Heart right ventricle (tissue), 16 donors: ENCODE measurements around the gene ENTPD7. TPM values are rescaled to one million over a fixed set of nuclear protein-coding genes. Genes with fewer than 3 reads are reported as not detected.
A peak's percentile ranks its signal among the peaks of the same experiment; 100 is the strongest.

Source experiments
- ATAC-seq, 8 donors: fragments of 200-7000 bp; cut with Tn5 transposase; one replicate each; pipeline ENCODE4 v1.9.1; 2020; ENCODE audit warnings: mild to moderate bottlenecking in 8 of 8, moderate library complexity in 8 of 8, moderate number of reproducible peaks in 1 of 8
- DNase-seq, 2 donors: peaks; one replicate each; pipeline ENCODE4 v3.0.0-alpha.2; 2020
- H3K27ac ChIP-seq, 10 donors: fragments of 200-600 bp; sonication (generic) in 2 of 10; one replicate each; pipeline versions ENCODE4 v1.5.0 to v1.8.0; 2020 to 2022; ENCODE audit warnings: mild to moderate bottlenecking in 3 of 10
- H3K27me3 ChIP-seq, 7 donors: fragments of 200-600 bp; one replicate each; pipeline ENCODE4 v1.8.0; 2021 to 2022; ENCODE audit warnings: mild to moderate bottlenecking in 2 of 7
- H3K36me3 ChIP-seq, 9 donors: fragments of 200-600 bp; sonication (generic) in 1 of 9; one replicate each; pipeline versions ENCODE4 v1.5.0 to v1.8.0; 2020 to 2022; ENCODE audit warnings: mild to moderate bottlenecking in 2 of 9
- H3K4me1 ChIP-seq, 9 donors: fragments of 200-600 bp; sonication (generic) in 1 of 9; one replicate each; pipeline versions ENCODE4 v1.5.0 to v1.8.0; 2020 to 2022; ENCODE audit warnings: mild to moderate bottlenecking in 4 of 9
- H3K4me3 ChIP-seq, 10 donors: fragments of 200-600 bp; sonication (generic) in 2 of 10; one replicate each; pipeline versions ENCODE4 v1.5.0 to v1.8.0; 2020 to 2022; ENCODE audit warnings: mild to moderate bottlenecking in 7 of 10, moderate library complexity in 2 of 10
- H3K9me3 ChIP-seq, 11 donors: fragments of 200-600 bp in 10 of 11; sonication (generic) in 2 of 11; one replicate each; pipeline versions ENCODE4 v1.5.0 to v1.8.0; 2013 to 2022; ENCODE audit warnings: mild to moderate bottlenecking in 2 of 11, control low read depth in 1 of 11, moderate library complexity in 1 of 11
- WGBS, 2 donors: extraction: QIAGEN DNeasy Blood & Tissue Kit; methylation state at CpG; one replicate each; pipeline ENCODE4 v1.1.7; 2013; ENCODE audit warnings: inconsistent platforms in 1 of 2; 5-methylcytosine and 5-hydroxymethylcytosine counted together
- intact Hi-C, 10 donors: fragments of 100-400 bp; cut with DNase I; formaldehyde crosslinking; loops; one replicate each; pipeline versions ENCODE4 v1.11.1 to v1.14.2; 2022
- polyA plus RNA-seq, 2 donors: library from polyadenylated mRNA; stranded (reverse); fragments of 200-250 nt; gene quantifications; one replicate each; pipeline ENCODE4 v1.2.3, GENCODE V29; 2013
- total RNA-seq, 10 donors: library from RNA; stranded (reverse); fragmentation: NEBNext Ultra II Directional in 3 of 10; extraction: Animal tissue kit (Norgen Biotek cat#: 25700) in 3 of 10; gene quantifications; one replicate each; pipeline versions ENCODE4 v1.2.1 to v1.2.4, GENCODE V29; 2021 to 2023
- TF ChIP-seq, protein P1 (sequence below), 9 donors: fragments of 200-600 bp; sonication (generic) in 2 of 9; IDR thresholded peaks; one replicate each; pipeline versions ENCODE4 v1.5.0 to v1.8.0; 2021 to 2022; ENCODE audit warnings: antibody characterized with exemption in 9 of 9, mild to moderate bottlenecking in 5 of 9, moderate library complexity in 1 of 9
- donor health status: Arrhythmogenic right ventricular cardiomyopathy.
- donor health status: ischemic (EF 13 %, LVEDD 7.1; RV severe dilation, severe dysfunction).
- donor health status: healthy with polysubstance abuse.
- donor health status: DM: no; HTN: yes; CAD: no.
- donor health status: DM: no; HTN: no; CAD: no.
- donor health status: ischemic (EF 25% LVEDD 6.9; RV normal size, moderate dysfunction).
- donor health status: ischemic (EF 25% LVEDD 5.7; RV mildly dilated, moderate dysfunction).
- donor health status: healthy.
- donor health status: DM: yes; HTN: yes; CAD: no.
- donor health status: Ischemic cardiomyopathy.
- donor health status: ischemic (EF 35%, LVEDD 5.7; RV mildly dilated, moderate dysfunction).
- donor health status: nonischemic (EF 11% LVEDD 7.7; RV severe dilation, severe dysfunction).
- donor health status: DM: yes; HTN: yes; CAD: no.
- donor health status: PGD.
- donor health status: ischemic (EF 29% LVEDD 5.4; RV normal size, mild dysfunction).
- donor health status: nonischemic (EF 23%, LVEDD 6.1; RV moderate dilation, normal function).

ENTPD7 gene
- total and polyA plus RNA-seq, 12 donors, result 0.22 to 3.8 (median 2.3) TPM

DNA sequence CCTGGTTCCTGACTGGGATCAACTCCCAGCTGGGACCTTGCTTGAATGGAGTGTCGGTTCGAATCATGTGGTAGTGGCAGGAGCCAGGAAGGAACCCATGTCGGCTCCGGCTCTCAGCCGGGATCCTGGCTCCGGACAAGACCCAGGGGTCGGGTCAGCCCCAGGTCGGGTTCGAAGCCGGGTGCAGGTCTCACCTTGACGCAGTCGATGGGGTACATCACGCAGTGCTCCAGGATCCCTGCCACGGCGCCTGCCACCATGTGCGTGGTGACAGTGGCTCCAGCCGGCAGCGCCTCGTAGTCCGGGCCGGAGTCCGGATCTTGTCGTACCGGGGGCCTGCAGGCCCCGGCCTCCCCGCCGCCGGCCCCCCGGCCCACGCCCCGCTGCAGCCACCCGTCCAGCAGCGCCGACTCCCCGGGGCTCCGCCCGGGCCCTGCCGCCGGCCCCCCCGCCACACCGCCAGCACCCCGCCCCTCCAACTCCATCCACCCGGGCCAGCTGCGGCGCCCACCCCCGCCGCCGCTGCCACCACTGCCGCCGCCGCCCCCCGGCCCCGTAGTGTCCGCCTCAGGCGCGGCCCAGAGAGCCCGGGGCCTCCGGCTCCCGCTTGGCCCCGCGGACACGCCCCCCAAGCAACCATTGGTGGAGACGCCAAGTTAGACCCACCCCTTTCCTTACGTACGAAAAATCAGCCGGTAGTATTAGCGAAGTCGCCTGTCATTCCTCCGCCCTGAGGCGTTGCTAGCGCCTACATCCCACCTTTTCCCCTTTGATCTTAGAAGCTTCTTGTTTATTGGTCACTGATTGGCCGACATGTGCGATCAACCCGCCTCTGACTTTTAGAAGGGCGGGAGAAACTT lies 39.2 kb upstream of the ENTPD7 start, which contains the start of gene SLC25A28:
TSS of gene SLC25A28 (minus strand) at position 589 of the 860 bp plus-strand sequence. CDS start at position 485, 104 bp downstream.
- DNase-seq (peak; percentile 91 to 97), ATAC-seq (peak in 7 of 8 donors; percentile 0 to 94 (median 93))
- Histone ChIP-seq H3K27ac (peak within 1 kb of the TSS; percentile 93 to 100 (median 98)), H3K4me1 (peaks cover 6 to 55% (median 49%) of the 10 kb centered on the region in 9 donors), H3K9me3 (no peaks in the 10 kb centered on the region), H3K4me3 (peak within 1 kb of the TSS; percentile 53 to 95 (median 92)), H3K27me3 (no peaks in the 10 kb centered on the region), H3K36me3 (peaks cover 0 to 12% (median 0%) of the 10 kb centered on the region in 9 donors)
- intact Hi-C loops, result loop anchor here in 7 of 10 donors (2.0 to 10.0 kb wide), 9 partner anchors 37 to 189 kb away; partner anchors contain the start of genes ENTPD7 (in 4 of the 7), GOT1 (in 4 of the 7), COX15 (in 1 of the 7) and CUTC (in 1 of the 7)
- WGBS, 2 donors, result 0 to 1% methylated on average over 73 to 75 of the region's 75 CpGs
- TF ChIP-seq, protein P1, sequence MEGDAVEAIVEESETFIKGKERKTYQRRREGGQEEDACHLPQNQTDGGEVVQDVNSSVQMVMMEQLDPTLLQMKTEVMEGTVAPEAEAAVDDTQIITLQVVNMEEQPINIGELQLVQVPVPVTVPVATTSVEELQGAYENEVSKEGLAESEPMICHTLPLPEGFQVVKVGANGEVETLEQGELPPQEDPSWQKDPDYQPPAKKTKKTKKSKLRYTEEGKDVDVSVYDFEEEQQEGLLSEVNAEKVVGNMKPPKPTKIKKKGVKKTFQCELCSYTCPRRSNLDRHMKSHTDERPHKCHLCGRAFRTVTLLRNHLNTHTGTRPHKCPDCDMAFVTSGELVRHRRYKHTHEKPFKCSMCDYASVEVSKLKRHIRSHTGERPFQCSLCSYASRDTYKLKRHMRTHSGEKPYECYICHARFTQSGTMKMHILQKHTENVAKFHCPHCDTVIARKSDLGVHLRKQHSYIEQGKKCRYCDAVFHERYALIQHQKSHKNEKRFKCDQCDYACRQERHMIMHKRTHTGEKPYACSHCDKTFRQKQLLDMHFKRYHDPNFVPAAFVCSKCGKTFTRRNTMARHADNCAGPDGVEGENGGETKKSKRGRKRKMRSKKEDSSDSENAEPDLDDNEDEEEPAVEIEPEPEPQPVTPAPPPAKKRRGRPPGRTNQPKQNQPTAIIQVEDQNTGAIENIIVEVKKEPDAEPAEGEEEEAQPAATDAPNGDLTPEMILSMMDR (IDR thresholded peaks at IDR 0.05), result no peak

- ATAC-seq, result peak; percentile 90 to 96 (median 94)
- TF ChIP-seq, protein P1 (IDR thresholded peaks at IDR 0.05), result peak in 2 of 9 donors; percentile 4 to 16
- Histone ChIP-seq H3K4me1 (peaks cover 6 to 48% (median 45%) of the 10 kb centered on the region in 9 donors), H3K9me3 (no peaks in the 10 kb centered on the region), H3K27me3 (no peaks in the 10 kb centered on the region), H3K4me3 (peak overlapping the region; percentile 53 to 95 (median 92)), H3K27ac (peak overlapping the region; percentile 93 to 100 (median 98)), H3K36me3 (peaks cover 0 to 6% (median 0%) of the 10 kb centered on the region in 9 donors)
- intact Hi-C loops, result loop anchor here in 5 of 10 donors (1.0 to 10.0 kb wide), 7 partner anchors 36 to 190 kb away; partner anchors contain the start of genes ENTPD7 (in 5 of the 5), COX15 (in 1 of the 5), CUTC (in 1 of the 5) and GOT1 (in 1 of the 5)
- 0 to 1% methylated on average over 78 of the region's 78 CpGs for WGBS, 2 donors
- peak; percentile 92 for DNase-seq
Measured at GRCh38 chr10:99620711-99621453, 38.4 kb upstream of the ENTPD7 start.

GRCh38 chr10:99621454-99622251 lies 37.7 kb upstream of the ENTPD7 start:
- H3K27ac ChIP-seq, result peak overlapping the region; percentile 93 to 100 (median 98)
- H3K4me1 ChIP-seq, result peaks cover 6 to 44% (median 37%) of the 10 kb centered on the region in 9 donors
- no peaks in the 10 kb centered on the region for H3K36me3 ChIP-seq
- H3K9me3 ChIP-seq, result no peaks in the 10 kb centered on the region
- no peaks in the 10 kb centered on the region for H3K27me3 ChIP-seq
- ATAC-seq (peak in 3 of 8 donors; percentile 12 to 18 (median 12)), DNase-seq (no peak)
- H3K4me3 ChIP-seq, result peak overlapping the region; percentile 53 to 95 (median 92)
- WGBS, 2 donors, result 17 to 18% methylated on average over 28 to 31 of the region's 31 CpGs
- TF ChIP-seq, protein P1 (IDR thresholded peaks at IDR 0.05), result no peak
- intact Hi-C loops, result loop anchor here in 5 of 10 donors (1.0 to 10.0 kb wide), 7 partner anchors 36 to 191 kb away; partner anchors contain the start of genes ENTPD7 (in 5 of the 5), COX15 (in 1 of the 5), CUTC (in 1 of the 5) and GOT1 (in 1 of the 5)
